Loucy (cell line): Measurements from ENCODE around the gene UCK2.

ENCODE experiments used
- H2AFZ ChIP-seq: fragments of 200-600 bp; sonication (generic); 2 replicates; pipeline ENCODE4 v1.6.0; 2016; ENCODE audit warnings: antibody characterized with exemption, mild to moderate bottlenecking, low read length, moderate library complexity
- H3F3A ChIP-seq: fragments of 200-600 bp; 2 replicates; pipeline ENCODE4 v1.6.0; 2016; ENCODE audit warnings: antibody characterized with exemption, low read depth, mild to moderate bottlenecking
- H3K27me3 ChIP-seq: fragments of 200-600 bp; sonication (generic); 2 replicates; pipeline ENCODE4 v1.6.1; 2014; ENCODE audit warnings: low read length, mild to moderate bottlenecking; ENCODE audit not compliant: insufficient read depth, poor library complexity, severe bottlenecking
- H3K36me3 ChIP-seq: fragments of 200-600 bp; sonication (generic); 2 replicates; pipeline ENCODE4 v1.6.1; 2016; ENCODE audit warnings: low read length; ENCODE audit not compliant: insufficient read depth
- H3K4me1 ChIP-seq: fragments of 200-600 bp; sonication (generic); 2 replicates; pipeline ENCODE4 v1.5.1; 2014; ENCODE audit warnings: low read length, mild to moderate bottlenecking; ENCODE audit not compliant: insufficient read depth, poor library complexity, severe bottlenecking
- H3K4me2 ChIP-seq: fragments of 200-600 bp; sonication (generic); 2 replicates; pipeline ENCODE4 v1.6.0; 2014; ENCODE audit warnings: antibody characterized with exemption, low read length, low read depth, mild to moderate bottlenecking; ENCODE audit not compliant: poor library complexity, severe bottlenecking
- H3K4me3 ChIP-seq: fragments of 200-600 bp; sonication (generic); 2 replicates; pipeline ENCODE4 v1.5.1; 2014; ENCODE audit warnings: low read length, mild to moderate bottlenecking, mixed read lengths; ENCODE audit not compliant: poor library complexity, severe bottlenecking
- H3K79me2 ChIP-seq: fragments of 200-600 bp; sonication (generic); 2 replicates; pipeline ENCODE4 v1.6.1; 2014; ENCODE audit warnings: low read length; ENCODE audit not compliant: insufficient read depth
- H3K9ac ChIP-seq: fragments of 200-600 bp; sonication (generic); 2 replicates; pipeline ENCODE4 v1.6.0; 2014; ENCODE audit warnings: mild to moderate bottlenecking, low read depth, low read length, moderate library complexity; ENCODE audit not compliant: poor library complexity, severe bottlenecking
- H3K9me2 ChIP-seq: fragments of 200-600 bp; sonication (generic); replicated peaks from 2 replicates; pipeline ENCODE4 v1.6.1; 2016; ENCODE audit warnings: low read depth, low read length, mixed read lengths
- H3K9me3 ChIP-seq: fragments of 200-600 bp; sonication (generic); 2 replicates; pipeline ENCODE4 v1.6.1; 2014; ENCODE audit warnings: mild to moderate bottlenecking, antibody characterized with exemption, low read length, low read depth; ENCODE audit not compliant: insufficient read depth
- H4K20me1 ChIP-seq: fragments of 200-600 bp; sonication (generic); 2 replicates; pipeline ENCODE4 v1.6.0; 2014; ENCODE audit warnings: antibody characterized with exemption, low read length, mild to moderate bottlenecking; ENCODE audit not compliant: insufficient read depth, poor library complexity, severe bottlenecking
- CTCF ChIP-seq: fragments of 200-600 bp; sonication (generic); conservative IDR thresholded peaks from 2 replicates; pipeline ENCODE4 v1.5.1; 2014; ENCODE audit warnings: mild to moderate bottlenecking, antibody characterized with exemption, low read length
- EZH2phosphoT487 ChIP-seq: fragments of 200-600 bp; IDR thresholded peaks from 2 replicates; pipeline ENCODE4 v1.6.1; 2018; ENCODE audit warnings: antibody characterized with exemption, mild to moderate bottlenecking, moderate library complexity, borderline replicate concordance

UCK2 gene

GRCh38 chr1:165896277-165896676 is 68.9 kb downstream of the UCK2 start:
- Histone ChIP-seq H3K9me2 (no peaks in the 10 kb centered on the region), H3K79me2 (peaks cover 39% of the 10 kb centered on the region), H3K36me3 (peaks cover 99% of the 10 kb centered on the region), H3K27me3 (no peaks in the 10 kb centered on the region), H4K20me1 (peaks cover 11% of the 10 kb centered on the region), H3K4me3 (no peak overlapping the region), H3K4me2 (no peak overlapping the region), H3K9ac (no peak overlapping the region), H3K9me3 (no peaks in the 10 kb centered on the region), H3F3A (no peaks in the 10 kb centered on the region), H2AFZ (no peak overlapping the region), H3K4me1 (no peaks in the 10 kb centered on the region)
- no peak for TF ChIP-seq CTCF
- no peak for TF ChIP-seq EZH2phosphoT487

- Histone ChIP-seq H3K36me3 (peaks cover 92% of the 10 kb centered on the region; the same call in 1 of the 2 replicates), H3K79me2 (peaks cover 39% of the 10 kb centered on the region), H3K27me3 (no peaks in the 10 kb centered on the region), H2AFZ (no peak overlapping the region), H3K9me2 (no peaks in the 10 kb centered on the region), H3K4me1 (no peaks in the 10 kb centered on the region), H3K4me3 (no peak overlapping the region), H3K9me3 (no peaks in the 10 kb centered on the region), H3K9ac (no peak overlapping the region), H3K4me2 (no peak overlapping the region), H4K20me1 (peaks cover 10% of the 10 kb centered on the region), H3F3A (no peaks in the 10 kb centered on the region)
- TF ChIP-seq CTCF (no peak), EZH2phosphoT487 (no peak)
These were observed 70.2 kb downstream of the UCK2 start for GRCh38 chr1:165897326-165898303.

- no peak overlapping the region for H3K4me3 ChIP-seq
- no peak overlapping the region for H3K9ac ChIP-seq
- H3K79me2 ChIP-seq: peaks cover 48% of the 10 kb centered on the region
- no peak overlapping the region for H2AFZ ChIP-seq
- no peak overlapping the region for H3K4me2 ChIP-seq
- TF ChIP-seq CTCF (no peak), EZH2phosphoT487 (no peak)
- H3K4me1 ChIP-seq: no peaks in the 10 kb centered on the region
- H3K9me2 ChIP-seq: no peaks in the 10 kb centered on the region
- no peaks in the 10 kb centered on the region for H3K27me3 ChIP-seq
- H3K36me3 ChIP-seq: peaks cover 92% of the 10 kb centered on the region; the same call in 1 of the 2 replicates
- H4K20me1 ChIP-seq: peaks cover 13% of the 10 kb centered on the region
- no peaks in the 10 kb centered on the region for H3K9me3 ChIP-seq
- no peaks in the 10 kb centered on the region for H3F3A ChIP-seq
These were observed 71.4 kb downstream of the UCK2 start for GRCh38 chr1:165898837-165899236.
